LNCaP clone FGC (cell line): Measurements from ENCODE around the gene CA10.

Experiments
- DNase-seq: peaks from one replicate; pipeline ENCODE4 v3.0.0-alpha.2; 2011; ENCODE audit warnings: low read depth
- H3K4me3 ChIP-seq: 2 replicates; pipeline ENCODE4 v1.5.1; 2011; ENCODE audit warnings: mild to moderate bottlenecking, low read depth, low read length, control low read depth
- CTCF ChIP-seq: IDR thresholded peaks from 2 replicates; pipeline ENCODE4 v1.5.1; 2012; ENCODE audit warnings: mild to moderate bottlenecking; ENCODE audit not compliant: control insufficient read depth, insufficient read depth; ENCODE audit errors: extremely low read depth

CA10 gene

GRCh38 chr17:52138350-52138749 lies 20.2 kb downstream of the CA10 start:
- H3K4me3 ChIP-seq: no peak overlapping the region
- TF ChIP-seq CTCF: no peak
- DNase-seq: no peak

- H3K4me3 ChIP-seq: no peak overlapping the region
- DNase-seq: no peak
- no peak for TF ChIP-seq CTCF
Measured at GRCh38 chr17:52136166-52136565, 22.3 kb downstream of the CA10 start.

GRCh38 chr17:52134641-52135040 lies 23.9 kb downstream of the CA10 start:
- DNase-seq: no peak
- no peak for TF ChIP-seq CTCF

GRCh38 chr17:52128721-52129120 lies 29.8 kb downstream of the CA10 start:
- no peak for DNase-seq
- H3K4me3 ChIP-seq: no peak overlapping the region
- TF ChIP-seq CTCF: no peak

More at GRCh38 chr17:52134641-52135040, 23.9 kb downstream of the CA10 start:
- no peak overlapping the region for H3K4me3 ChIP-seq

- no peak overlapping the region for H3K4me3 ChIP-seq
- no peak for TF ChIP-seq CTCF
- DNase-seq: no peak
Measured at GRCh38 chr17:52124993-52125392, 33.5 kb downstream of the CA10 start.

- no peak overlapping the region for H3K4me3 ChIP-seq
- DNase-seq: no peak
- TF ChIP-seq CTCF: no peak
Measured at GRCh38 chr17:52124561-52124960, 34.0 kb downstream of the CA10 start.

GRCh38 chr17:52120465-52120864 lies 38.0 kb downstream of the CA10 start:
- H3K4me3 ChIP-seq: no peak overlapping the region
- TF ChIP-seq CTCF: no peak
- no peak for DNase-seq
